BLaER1 (cell line): ENCODE results near the gene SLC8A1.

Experiments
- H3K27ac ChIP-seq: shearing (Covaris generic); formaldehyde crosslinking; 2 replicates; pipeline ENCODE4 v1.8.1; 2022
- H3K27me3 ChIP-seq: shearing (Covaris generic); formaldehyde crosslinking; 2 replicates; pipeline ENCODE4 v1.8.1; 2022
- H3K36me3 ChIP-seq: shearing (Covaris generic); formaldehyde crosslinking; 2 replicates; pipeline ENCODE4 v1.8.1; 2022
- H3K4me1 ChIP-seq: shearing (Covaris generic); formaldehyde crosslinking; 2 replicates; pipeline ENCODE4 v1.8.1; 2022
- H3K4me2 ChIP-seq: shearing (Covaris generic); formaldehyde crosslinking; 2 replicates; pipeline ENCODE4 v1.8.1; 2022
- H3K4me3 ChIP-seq: shearing (Covaris generic); formaldehyde crosslinking; 2 replicates; pipeline ENCODE4 v1.8.1; 2022
- H3K9ac ChIP-seq: shearing (Covaris generic); formaldehyde crosslinking; 2 replicates; pipeline ENCODE4 v1.8.1; 2022
- H3K9me3 ChIP-seq: shearing (Covaris generic); formaldehyde crosslinking; 2 replicates; pipeline ENCODE4 v1.8.1; 2022
- H4K20me1 ChIP-seq: shearing (Covaris generic); formaldehyde crosslinking; 2 replicates; pipeline ENCODE4 v1.8.1; 2022
- Cebpa-rat ChIP-seq: shearing (Covaris generic); IDR thresholded peaks from 2 replicates; pipeline ENCODE4 v1.8.1; 2022

The SLC8A1 gene

DNA sequence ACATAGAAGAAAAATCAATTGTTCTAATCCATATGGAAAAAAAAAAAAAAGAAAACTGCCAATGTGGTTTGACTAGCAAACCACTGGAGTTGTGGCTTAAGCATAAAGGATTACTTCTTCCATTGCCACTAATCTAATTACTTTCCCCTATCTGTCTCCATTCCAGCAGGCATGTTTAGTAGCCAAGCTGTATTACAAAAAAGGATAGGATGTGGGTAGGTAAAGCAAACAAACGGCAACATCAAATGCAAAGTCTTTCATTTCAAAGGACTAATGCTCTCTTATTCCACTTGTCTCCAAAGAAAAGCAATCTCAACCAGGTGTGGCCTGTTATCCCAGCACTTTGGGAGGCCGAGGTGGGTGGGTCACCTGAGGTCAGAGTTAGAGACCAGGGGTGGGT lies 36.5 kb downstream of the SLC8A1 start:
- no peaks in the 10 kb centered on the region for H4K20me1 ChIP-seq
- H3K4me1 ChIP-seq: no peaks in the 10 kb centered on the region
- no peaks in the 10 kb centered on the region for H3K9me3 ChIP-seq
- no peaks in the 10 kb centered on the region for H3K36me3 ChIP-seq
- H3K27ac ChIP-seq: no peak overlapping the region
- no peak overlapping the region for H3K4me2 ChIP-seq
- H3K27me3 ChIP-seq: no peaks in the 10 kb centered on the region
- no peak overlapping the region for H3K9ac ChIP-seq
- no peak for TF ChIP-seq Cebpa-rat
- H3K4me3 ChIP-seq: no peak overlapping the region

DNA sequence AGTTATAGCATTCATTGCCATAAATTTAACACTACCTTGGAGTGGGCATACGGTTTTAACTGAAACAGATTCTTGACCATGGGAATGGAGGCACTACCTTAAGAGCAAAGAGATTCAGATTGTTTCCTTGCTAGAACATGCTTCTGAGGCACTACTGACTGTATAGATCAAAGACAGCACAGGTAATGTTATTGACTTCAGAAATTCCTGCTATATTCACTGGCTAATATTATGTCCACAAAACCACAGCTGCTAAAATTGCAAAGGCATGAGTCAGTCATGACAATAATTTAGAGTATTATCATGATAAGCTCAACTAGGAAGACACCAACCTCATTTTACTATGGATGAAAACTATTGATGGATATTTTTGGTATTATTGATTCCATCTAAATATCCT lies 39.4 kb downstream of the SLC8A1 start:
- Histone ChIP-seq H3K9ac (no peak overlapping the region), H4K20me1 (no peaks in the 10 kb centered on the region), H3K4me1 (no peaks in the 10 kb centered on the region), H3K27me3 (no peaks in the 10 kb centered on the region), H3K4me3 (no peak overlapping the region), H3K36me3 (peaks cover 5% of the 10 kb centered on the region; the same call in 1 of the 2 replicates), H3K4me2 (no peak overlapping the region), H3K9me3 (no peaks in the 10 kb centered on the region), H3K27ac (no peak overlapping the region)
- no peak for TF ChIP-seq Cebpa-rat

DNA sequence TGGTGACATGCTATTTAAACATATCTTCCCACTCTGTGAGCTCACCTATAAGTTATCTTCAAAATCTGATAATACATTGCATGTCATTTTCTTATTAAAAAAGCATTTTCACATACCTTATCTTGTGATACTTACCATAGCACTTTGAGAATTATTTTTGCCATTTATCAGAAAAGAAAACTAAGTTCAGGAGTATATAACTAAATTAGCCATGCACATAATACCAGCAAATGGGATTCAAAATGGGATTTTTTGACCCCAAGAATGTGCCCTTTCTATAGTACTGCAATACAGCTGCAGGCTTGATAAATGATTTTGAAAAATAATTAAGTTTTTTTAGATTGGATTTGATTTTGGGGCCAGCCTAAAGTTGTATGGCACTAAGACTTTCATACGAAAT lies 41.2 kb downstream of the SLC8A1 start:
- no peaks in the 10 kb centered on the region for H4K20me1 ChIP-seq
- H3K4me3 ChIP-seq: no peak overlapping the region
- H3K4me1 ChIP-seq: no peaks in the 10 kb centered on the region
- H3K9ac ChIP-seq: no peak overlapping the region
- H3K9me3 ChIP-seq: no peaks in the 10 kb centered on the region
- H3K36me3 ChIP-seq: peaks cover 12% of the 10 kb centered on the region
- H3K27me3 ChIP-seq: no peaks in the 10 kb centered on the region
- H3K27ac ChIP-seq: no peak overlapping the region
- no peak for TF ChIP-seq Cebpa-rat
- H3K4me2 ChIP-seq: no peak overlapping the region

DNA sequence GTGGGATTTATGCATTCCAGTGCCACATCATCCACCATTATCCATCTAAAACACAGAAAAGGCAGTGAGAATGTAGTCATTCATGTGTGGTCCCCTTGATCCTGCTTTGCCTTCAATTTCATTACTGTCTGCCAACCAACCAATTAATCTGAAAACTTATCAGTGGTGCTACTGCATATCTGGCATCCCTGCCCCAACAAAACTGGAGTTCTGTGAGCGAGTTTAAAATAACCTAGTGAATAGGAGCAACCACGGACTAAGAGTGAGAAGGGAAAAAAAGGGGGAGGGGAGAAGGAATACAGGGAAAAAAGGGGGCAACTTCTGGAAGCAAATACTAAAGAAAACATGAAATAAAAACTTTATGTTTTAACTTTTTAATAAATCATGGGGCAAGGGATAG lies 42.2 kb downstream of the SLC8A1 start:
- no peak overlapping the region for H3K9ac ChIP-seq
- no peaks in the 10 kb centered on the region for H4K20me1 ChIP-seq
- no peaks in the 10 kb centered on the region for H3K9me3 ChIP-seq
- H3K36me3 ChIP-seq: peaks cover 12% of the 10 kb centered on the region
- no peak for TF ChIP-seq Cebpa-rat
- H3K4me3 ChIP-seq: no peak overlapping the region
- no peak overlapping the region for H3K4me2 ChIP-seq
- no peaks in the 10 kb centered on the region for H3K4me1 ChIP-seq
- H3K27me3 ChIP-seq: no peaks in the 10 kb centered on the region
- H3K27ac ChIP-seq: no peak overlapping the region

DNA sequence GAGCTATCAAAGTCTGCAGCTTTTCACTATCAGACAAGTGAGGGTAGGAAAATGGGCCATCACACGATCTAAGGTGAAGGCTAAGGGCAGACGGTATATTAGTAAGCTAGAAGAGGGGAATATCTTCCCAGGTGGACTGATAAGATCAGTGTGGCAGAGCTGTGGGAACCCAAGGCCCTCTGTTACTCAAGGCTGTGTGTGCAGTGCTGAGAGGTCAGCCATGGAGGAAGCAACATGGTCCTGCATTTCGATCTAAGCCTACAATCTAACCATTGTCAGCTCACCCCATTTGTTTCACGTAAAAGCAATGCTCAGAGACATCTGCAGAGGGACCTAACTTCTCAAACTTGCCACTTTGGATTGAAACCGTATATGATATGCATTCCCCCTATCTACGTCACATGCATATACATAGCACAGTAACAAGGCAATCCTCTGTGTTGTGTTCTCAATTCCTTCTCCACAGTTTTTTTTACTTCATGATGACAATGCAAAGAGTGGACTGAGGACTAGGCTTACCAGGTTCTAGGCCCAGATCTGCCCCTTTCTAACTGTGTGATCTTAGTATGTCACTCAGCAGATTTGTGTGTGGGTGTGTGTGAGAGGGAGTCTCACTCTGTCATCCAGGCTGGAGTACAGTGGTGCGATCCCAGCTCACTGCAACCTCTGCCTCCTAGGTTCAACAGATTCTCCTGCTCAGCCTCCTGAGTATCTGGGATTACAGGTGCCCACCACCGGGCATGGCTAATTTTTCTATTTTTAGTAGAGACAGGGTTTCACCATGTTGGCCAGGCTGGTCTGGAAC lies 45.2 kb downstream of the SLC8A1 start:
- H3K4me3 ChIP-seq: no peak overlapping the region
- TF ChIP-seq Cebpa-rat: no peak
- no peak overlapping the region for H3K27ac ChIP-seq
- no peaks in the 10 kb centered on the region for H4K20me1 ChIP-seq
- no peaks in the 10 kb centered on the region for H3K27me3 ChIP-seq
- H3K4me1 ChIP-seq: no peaks in the 10 kb centered on the region
- peaks cover 4% of the 10 kb centered on the region; the same call in 1 of the 2 replicates for H3K9me3 ChIP-seq
- H3K36me3 ChIP-seq: peaks cover 12% of the 10 kb centered on the region
- H3K9ac ChIP-seq: no peak overlapping the region
- no peak overlapping the region for H3K4me2 ChIP-seq

DNA sequence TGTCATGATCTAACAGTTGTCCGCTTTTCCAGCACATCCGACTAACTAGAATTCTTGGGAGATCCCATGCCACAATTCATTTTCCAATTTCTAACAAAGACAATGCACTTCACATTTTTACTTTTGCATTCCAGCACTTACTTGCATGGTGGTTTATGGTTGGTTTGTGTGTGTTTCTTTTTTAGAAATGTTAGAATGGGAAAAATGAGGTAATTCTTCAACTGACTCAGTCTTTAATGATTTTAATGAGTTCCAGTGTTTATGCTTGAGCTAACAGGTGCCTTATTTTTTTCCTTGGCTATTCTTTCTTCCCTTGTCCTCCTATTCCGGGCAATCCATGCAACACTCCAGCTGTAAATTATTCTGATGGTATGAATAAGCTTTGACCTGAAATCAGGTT lies 46.4 kb downstream of the SLC8A1 start:
- no peak for TF ChIP-seq Cebpa-rat
- no peak overlapping the region for H3K27ac ChIP-seq
- no peak overlapping the region for H3K4me3 ChIP-seq
- no peaks in the 10 kb centered on the region for H3K27me3 ChIP-seq
- no peaks in the 10 kb centered on the region for H3K4me1 ChIP-seq
- H3K4me2 ChIP-seq: no peak overlapping the region
- H3K36me3 ChIP-seq: peaks cover 12% of the 10 kb centered on the region
- H3K9me3 ChIP-seq: peaks cover 6% of the 10 kb centered on the region; the same call in 1 of the 2 replicates
- H3K9ac ChIP-seq: no peak overlapping the region
- no peaks in the 10 kb centered on the region for H4K20me1 ChIP-seq

GRCh38 chr2:40404517-40404916 lies 47.4 kb downstream of the SLC8A1 start:
- no peak overlapping the region for H3K4me2 ChIP-seq
- no peaks in the 10 kb centered on the region for H3K27me3 ChIP-seq
- no peaks in the 10 kb centered on the region for H4K20me1 ChIP-seq
- no peak overlapping the region for H3K9ac ChIP-seq
- no peaks in the 10 kb centered on the region for H3K4me1 ChIP-seq
- H3K9me3 ChIP-seq: peaks cover 10% of the 10 kb centered on the region; the same call in 1 of the 2 replicates
- TF ChIP-seq Cebpa-rat: no peak
- no peak overlapping the region for H3K27ac ChIP-seq
- H3K36me3 ChIP-seq: peaks cover 12% of the 10 kb centered on the region
- no peak overlapping the region for H3K4me3 ChIP-seq

- no peak overlapping the region for H3K4me3 ChIP-seq
- H3K27ac ChIP-seq: no peak overlapping the region
- peaks cover 10% of the 10 kb centered on the region; the same call in 1 of the 2 replicates for H3K9me3 ChIP-seq
- TF ChIP-seq Cebpa-rat: no peak
- H3K4me1 ChIP-seq: no peaks in the 10 kb centered on the region
- H3K4me2 ChIP-seq: no peak overlapping the region
- no peaks in the 10 kb centered on the region for H3K27me3 ChIP-seq
- H3K9ac ChIP-seq: no peak overlapping the region
- peaks cover 12% of the 10 kb centered on the region for H3K36me3 ChIP-seq
- no peaks in the 10 kb centered on the region for H4K20me1 ChIP-seq
Observed at GRCh38 chr2:40403233-40403836, 48.6 kb downstream of the SLC8A1 start.

DNA sequence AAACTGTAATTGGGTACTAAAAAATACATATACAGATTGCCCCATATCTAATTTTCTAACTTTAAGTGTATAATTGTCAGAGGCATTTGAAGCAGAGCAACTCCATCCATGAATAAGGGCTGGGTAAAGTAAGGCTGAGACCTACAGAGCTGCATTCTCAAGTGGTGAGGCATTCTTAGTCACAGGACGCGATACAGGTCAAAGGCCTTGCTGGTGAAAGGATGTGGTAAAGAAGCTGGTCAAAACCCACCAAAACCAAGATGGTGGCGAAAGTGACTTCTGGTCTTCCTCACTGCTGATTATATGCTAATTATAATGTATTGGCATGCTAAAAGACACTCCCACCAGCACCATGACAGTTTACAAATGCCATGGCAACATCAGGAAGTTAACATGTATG lies 50.0 kb downstream of the SLC8A1 start:
- Histone ChIP-seq H3K4me2 (no peak overlapping the region), H3K36me3 (peaks cover 7% of the 10 kb centered on the region; the same call in 1 of the 2 replicates), H4K20me1 (no peaks in the 10 kb centered on the region), H3K4me1 (no peaks in the 10 kb centered on the region), H3K9me3 (peaks cover 10% of the 10 kb centered on the region; the same call in 1 of the 2 replicates), H3K9ac (no peak overlapping the region), H3K4me3 (no peak overlapping the region), H3K27ac (no peak overlapping the region), H3K27me3 (no peaks in the 10 kb centered on the region)
- TF ChIP-seq Cebpa-rat: no peak

- no peak overlapping the region for H3K27ac ChIP-seq
Observed at GRCh38 chr2:40400336-40400953, 51.4 kb downstream of the SLC8A1 start.

More at GRCh38 chr2:40400336-40400953, 51.4 kb downstream of the SLC8A1 start:
- H3K9ac ChIP-seq: no peak overlapping the region
- no peak for TF ChIP-seq Cebpa-rat
- H3K36me3 ChIP-seq: 0 out of 2 replicates have a peak, but pooled peaks cover 3% of the 10 kb centered on the region
- peaks cover 11% of the 10 kb centered on the region for H3K4me1 ChIP-seq
- no peak overlapping the region for H3K4me3 ChIP-seq
- no peak overlapping the region for H3K4me2 ChIP-seq
- H3K27me3 ChIP-seq: no peaks in the 10 kb centered on the region
- H3K9me3 ChIP-seq: peaks cover 10% of the 10 kb centered on the region; the same call in 1 of the 2 replicates
- H4K20me1 ChIP-seq: no peaks in the 10 kb centered on the region
